HG02943 (cell line): ENCODE results near the gene SCML2.
"Not testable (repeated sequence)": the region's sequence is repeated elsewhere in the genome, so short reads cannot be mapped to it uniquely, and the experiment has no call there.

Experiments used
- ATAC-seq: cut with Tn5 transposase; IDR thresholded peaks from one replicate; pipeline ENCODE4 v1.9.1; 2021; ENCODE audit warnings: mild to moderate bottlenecking, low read depth, moderate library complexity; ENCODE audit not compliant: unreplicated experiment

The SCML2 gene

GRCh38 chrX:18354369-18355223 is at the start of gene SCML2:
Gene SCML2, minus strand, starts transcription at chrX:18354688. Its CDS starts 20,617 bp downstream, at chrX:18334071.
- no peak for ATAC-seq

- no peak for ATAC-seq
Observed at GRCh38 chrX:18401848-18402213, 47.3 kb upstream of the SCML2 start.

- ATAC-seq: no peak
Observed at GRCh38 chrX:18394477-18394876, 40.0 kb upstream of the SCML2 start.

GRCh38 chrX:18390941-18391538 is 36.6 kb upstream of the SCML2 start:
- no peak for ATAC-seq

GRCh38 chrX:18389966-18390365 is 35.5 kb upstream of the SCML2 start:
- no peak for ATAC-seq

- ATAC-seq: no peak
Observed at GRCh38 chrX:18377796-18378195, 23.3 kb upstream of the SCML2 start.

GRCh38 chrX:18375131-18375805 is 20.8 kb upstream of the SCML2 start:
- ATAC-seq: not testable (repeated sequence)

- not testable (repeated sequence) for ATAC-seq
Observed at GRCh38 chrX:18369096-18369495, 14.6 kb upstream of the SCML2 start.

- no peak for ATAC-seq
Observed at GRCh38 chrX:18368402-18368801, 13.9 kb upstream of the SCML2 start.

GRCh38 chrX:18360867-18361266 is 6.4 kb upstream of the SCML2 start:
- ATAC-seq: no peak

- ATAC-seq: no peak
Observed at GRCh38 chrX:18353931-18354368, 538 bp downstream of the SCML2 start.

GRCh38 chrX:18351784-18352183 is 2.7 kb downstream of the SCML2 start:
- ATAC-seq: no peak

- ATAC-seq: no peak
Observed at GRCh38 chrX:18348047-18348446, 6.4 kb downstream of the SCML2 start.

GRCh38 chrX:18309401-18309800 is 45.1 kb downstream of the SCML2 start:
- no peak for ATAC-seq

- ATAC-seq: no peak
Observed at GRCh38 chrX:18297251-18297650, 57.2 kb downstream of the SCML2 start.

GRCh38 chrX:18294893-18295292 is 59.6 kb downstream of the SCML2 start:
- no peak for ATAC-seq

- no peak for ATAC-seq
Observed at GRCh38 chrX:18291006-18291545, 63.4 kb downstream of the SCML2 start.

- no peak for ATAC-seq
Observed at GRCh38 chrX:18290200-18290599, 64.3 kb downstream of the SCML2 start.

- ATAC-seq: no peak
Observed at GRCh38 chrX:18288716-18289115, 65.8 kb downstream of the SCML2 start.

- ATAC-seq: no peak
Observed at GRCh38 chrX:18286322-18286831, 68.1 kb downstream of the SCML2 start.

GRCh38 chrX:18278449-18278848 is 76.0 kb downstream of the SCML2 start:
- no peak for ATAC-seq
